ENCODE results near the gene PP2D1.
"Not testable (repeated sequence)": the region's sequence is repeated elsewhere in the genome, so short reads cannot be mapped to it uniquely, and the experiment has no call there.

The PP2D1 gene

DNA sequence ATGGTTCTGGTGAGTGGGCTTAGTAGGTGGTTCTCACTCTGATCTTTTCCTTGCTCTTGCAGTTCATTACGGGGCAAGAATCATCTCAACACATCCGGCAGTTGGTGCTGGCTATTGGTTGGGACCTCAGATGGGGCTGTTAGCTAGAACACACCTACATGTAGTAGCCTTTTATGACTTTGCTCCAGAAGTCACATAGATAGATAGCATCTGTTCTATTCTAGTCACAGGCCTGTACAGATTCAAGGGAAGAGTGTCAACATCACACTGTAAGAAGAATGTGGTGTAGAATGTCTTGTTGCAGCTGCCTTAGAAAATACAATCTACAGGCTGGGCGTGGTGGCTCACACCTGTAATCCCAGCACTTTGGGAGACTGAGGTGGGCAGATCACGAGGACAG, 50.1 kb downstream of the PP2D1 start:
- no peak for DNase-seq

DNA sequence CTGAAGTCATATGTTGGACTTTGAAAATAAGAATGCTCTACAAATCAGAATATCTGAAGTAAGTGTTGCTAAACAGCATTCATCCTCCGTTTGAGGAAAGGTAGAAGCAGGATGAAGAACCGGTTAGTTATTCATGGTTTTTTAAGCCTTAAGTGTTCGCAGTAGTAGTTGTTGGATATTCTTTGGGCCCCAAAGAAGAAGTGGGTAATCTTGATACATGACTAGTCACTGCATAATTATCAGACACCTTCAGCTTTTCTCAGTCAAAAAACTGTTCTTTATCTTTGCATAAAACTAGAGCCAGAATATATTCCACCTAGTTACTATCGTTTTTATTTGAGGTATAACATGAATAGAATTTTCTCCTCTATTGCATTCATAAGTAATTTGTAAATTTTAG, 51.4 kb downstream of the PP2D1 start:
- DNase-seq: no peak

GRCh38 chr3:19959505-19959904, 52.6 kb downstream of the PP2D1 start:
- DNase-seq: no peak

DNA sequence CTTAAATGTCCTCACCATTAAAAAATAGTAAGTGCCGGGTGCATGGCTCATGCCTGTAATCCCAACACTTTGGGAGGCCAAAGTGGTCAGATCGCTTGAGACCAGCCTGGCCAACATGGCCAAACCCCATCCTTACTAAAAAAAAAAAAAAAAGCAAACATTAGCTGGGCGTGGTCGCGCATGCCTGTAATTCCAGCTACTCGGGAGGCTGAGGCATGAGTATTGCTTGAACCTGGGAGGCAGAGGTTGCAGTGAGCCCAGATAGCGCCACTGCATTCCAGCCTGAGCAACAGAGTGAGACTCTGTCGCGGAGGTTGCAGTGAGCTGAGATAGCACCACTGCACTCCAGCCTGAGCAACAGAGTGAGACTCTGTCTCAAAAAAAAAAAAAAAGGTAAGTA, 54.7 kb downstream of the PP2D1 start:
- DNase-seq: not testable (repeated sequence)

- DNase-seq: no peak
These were observed 57.4 kb downstream of the PP2D1 start for GRCh38 chr3:19954676-19955075.

DNA sequence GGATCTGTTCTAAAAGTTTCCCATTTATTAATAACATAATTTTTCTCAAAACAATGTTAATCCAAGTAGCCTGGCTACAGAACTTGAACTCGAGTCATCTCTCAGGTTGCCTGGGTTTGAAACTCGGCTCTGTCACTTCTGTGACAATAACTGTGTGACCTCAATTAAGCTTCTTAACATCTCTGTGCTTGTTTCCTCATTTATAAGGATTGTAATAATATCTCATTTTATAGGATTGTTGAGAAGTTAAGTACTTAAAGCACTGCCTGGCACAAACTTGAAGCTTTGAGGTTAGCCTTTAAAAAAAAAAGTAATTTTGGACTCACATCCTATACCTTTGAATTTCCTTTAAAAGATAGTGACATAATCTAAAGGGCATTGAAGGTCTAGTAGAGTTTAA, 61.7 kb downstream of the PP2D1 start:
- DNase-seq: no peak

DNA sequence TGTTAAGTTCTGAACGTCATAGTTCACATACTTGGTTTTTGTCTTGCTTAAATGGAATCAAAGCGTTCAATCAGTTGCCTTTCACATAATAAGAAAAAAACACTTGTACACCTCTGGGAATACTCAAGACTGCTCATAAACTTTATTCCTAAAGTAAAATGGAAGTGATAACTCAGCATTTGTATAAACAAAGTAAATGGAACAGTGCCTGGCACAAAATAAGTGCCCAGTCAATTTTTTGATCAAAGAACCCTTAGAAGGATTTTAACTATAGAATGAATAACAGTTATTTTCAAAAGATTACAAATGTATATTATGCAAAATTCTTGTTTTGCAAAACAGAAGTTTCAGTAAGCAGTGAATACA, 63.9 kb downstream of the PP2D1 start:
- DNase-seq: no peak

GRCh38 chr3:19947549-19948225, 64.4 kb downstream of the PP2D1 start:
- peak; percentile 52 for DNase-seq

DNA sequence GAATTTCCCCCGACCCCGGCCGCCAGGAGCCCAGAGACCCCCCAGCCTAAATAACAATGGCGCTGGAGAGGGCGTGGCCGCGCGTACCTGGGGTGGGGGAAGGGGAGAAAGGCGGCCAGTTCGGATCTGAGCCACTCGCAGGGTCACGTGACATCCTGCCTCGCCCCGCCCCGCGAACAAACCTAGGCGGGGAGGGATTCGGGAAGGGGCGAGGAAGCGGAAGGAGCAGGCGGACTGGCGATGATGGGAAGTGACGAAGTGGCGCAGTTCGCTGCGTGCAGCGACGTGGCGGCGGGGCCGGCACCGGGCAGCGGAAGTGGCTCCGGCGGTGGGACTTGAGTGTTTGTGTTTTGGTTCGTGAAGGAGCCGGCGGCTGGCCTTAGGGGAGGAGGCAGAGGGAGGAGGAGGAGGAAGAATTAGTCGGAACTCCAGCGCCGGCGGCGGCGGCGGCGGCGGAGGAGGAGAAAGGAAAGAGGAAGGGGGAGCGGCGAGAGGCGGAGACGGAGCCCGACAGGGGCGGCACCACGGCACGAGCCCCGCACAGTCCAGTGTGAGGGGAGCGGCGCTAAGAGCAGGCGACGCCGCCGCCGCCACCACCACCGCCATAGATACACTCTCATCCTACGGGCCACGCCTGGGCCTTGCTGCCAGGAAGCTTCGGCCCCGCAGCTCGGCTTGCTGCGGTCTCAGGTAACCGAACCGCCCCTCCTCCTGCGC, 65.1 kb downstream of the PP2D1 start, which contains the start of gene RAB5A:
TSS of gene RAB5A (plus strand) at position 266 of the 717 bp plus-strand sequence. CDS start 3,802 bp downstream, outside the sequence.
- peak; percentile 98 for DNase-seq

DNA sequence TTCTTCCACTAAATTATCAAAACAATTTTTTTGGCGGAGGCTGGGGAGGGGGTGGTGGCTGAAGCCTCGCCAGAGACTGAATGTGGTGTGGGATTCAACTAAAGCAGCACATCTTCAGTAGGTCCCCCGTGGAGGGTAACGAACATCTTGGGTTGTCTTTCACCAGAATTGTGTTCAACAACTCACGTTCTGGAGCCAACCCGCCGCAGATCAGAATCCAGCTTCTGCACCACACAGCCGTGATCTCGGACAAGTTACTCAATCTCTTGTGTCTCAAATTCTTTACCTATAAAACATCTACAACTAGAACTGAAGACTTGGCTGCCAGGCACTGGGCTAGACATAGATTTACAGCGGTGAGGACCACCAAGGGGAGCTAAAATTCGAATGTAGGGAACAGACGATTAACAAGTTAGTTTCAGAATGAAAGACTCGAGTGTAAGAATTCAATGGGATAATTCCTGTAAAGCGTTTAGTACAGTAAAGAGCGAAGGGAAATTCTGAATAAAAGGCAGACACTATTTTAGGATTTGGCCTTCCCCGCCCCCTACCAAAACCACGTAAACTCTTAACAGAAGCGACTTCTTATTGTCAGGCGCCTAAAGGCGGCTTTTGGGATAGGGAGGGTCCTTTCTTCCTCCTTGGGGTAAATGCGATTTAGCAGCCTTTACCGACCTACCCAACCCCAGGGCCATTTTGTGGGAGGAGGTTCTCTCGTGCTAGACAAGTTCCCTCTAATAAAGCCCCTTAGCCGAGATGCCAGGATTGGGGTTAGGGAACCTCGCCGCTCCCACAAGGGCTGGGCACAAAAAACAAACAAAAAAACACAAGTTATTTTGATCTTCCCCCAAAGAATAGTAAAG, 65.9 kb downstream of the PP2D1 start:
- DNase-seq: peak; percentile 17

GRCh38 chr3:19945534-19945933, 66.5 kb downstream of the PP2D1 start:
- no peak for DNase-seq

DNA sequence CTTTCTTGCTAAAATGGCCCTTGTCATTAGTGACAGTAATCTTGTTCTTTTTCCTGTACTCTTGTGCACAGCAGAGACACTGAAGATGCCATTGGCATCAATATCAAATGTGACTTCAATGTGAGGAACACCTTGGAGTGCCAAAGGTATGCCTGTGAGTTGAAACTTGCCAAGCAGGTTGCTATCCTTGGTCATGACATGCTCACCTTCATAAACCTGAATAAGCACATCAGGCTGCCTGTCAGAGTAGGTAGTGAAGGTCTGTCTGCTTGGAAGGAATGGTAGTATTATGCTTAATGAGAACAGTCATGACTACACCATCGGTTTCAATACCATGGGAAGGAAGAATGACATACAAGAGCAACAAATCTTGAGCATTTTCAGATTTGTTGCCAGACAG, 71.4 kb downstream of the PP2D1 start:
- DNase-seq: no peak

DNA sequence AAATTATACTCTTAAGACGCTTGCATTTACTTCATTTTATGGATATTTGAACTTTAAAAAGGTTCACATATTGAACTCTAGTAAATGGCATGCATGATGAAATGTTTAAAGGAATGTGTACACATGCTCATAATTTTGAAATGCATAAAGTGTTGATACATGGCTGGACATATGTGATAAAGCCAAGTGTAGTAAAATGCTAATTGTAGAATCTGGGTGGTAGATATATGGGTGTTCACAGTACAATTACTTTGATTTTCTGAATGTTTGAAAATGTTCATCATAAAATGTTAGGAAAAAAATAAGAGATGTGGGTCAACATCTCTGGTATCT, 73.8 kb downstream of the PP2D1 start:
- no peak for DNase-seq

- no peak for DNase-seq
These were observed 74.4 kb downstream of the PP2D1 start for GRCh38 chr3:19937459-19938294.

Data from CD4-positive, alpha-beta T cell treated with Interleukin-17A for 4 hours (primary cell).